GM10248 (cell line): ENCODE measurements around the gene LRBA.
"Not testable (repeated sequence)": the region's sequence is repeated elsewhere in the genome, so short reads cannot be mapped to it uniquely, and the experiment has no call there.

Experiments
- CTCF ChIA-PET: fragments of 300-600 bp; sonication (Branson Sonifier 250); formaldehyde crosslinking; extraction: SDS; loops from one replicate; lab custom pipeline; 2021; ENCODE audit warnings: antibody characterized with exemption; lab: Yijun Ruan, JAX
- POLR2A ChIA-PET: fragments of 350-650 bp; sonication (Branson Sonifier 250); formaldehyde crosslinking; extraction: SDS; loops from one replicate; lab custom pipeline; 2020; ENCODE audit warnings: antibody characterized with exemption; lab: Yijun Ruan, JAX
- DNase-seq: peaks from one replicate; pipeline ENCODE4 v3.0.0; 2012; ENCODE audit errors: extremely low spot score
- CTCF ChIP-seq: IDR thresholded peaks from 2 replicates; pipeline ENCODE4 v1.5.1; 2012; ENCODE audit warnings: mild to moderate bottlenecking, low read depth; ENCODE audit errors: extremely low read depth, missing control alignments, control extremely low read depth

The LRBA gene

GRCh38 chr4:150751648-150752047 is 263.4 kb downstream of the LRBA start:
- TF ChIP-seq CTCF = no peak
- POLR2A ChIA-PET = no interaction called here
- CTCF ChIA-PET = interaction anchor here (0.8 to 1.4 kb wide), 2 partner anchors 8 to 17 kb away, joined by 3 read pairs; no protein-coding TSS in a partner anchor
- DNase-seq = no peak

- TF ChIP-seq CTCF = no peak
- POLR2A ChIA-PET = no interaction called here
- CTCF ChIA-PET = interaction anchor here (0.8 kb wide), 1 partner anchor 16 kb away, joined by 3 read pairs; no protein-coding TSS in a partner anchor
- DNase-seq = no peak
Observed at GRCh38 chr4:150750824-150751223, 264.3 kb downstream of the LRBA start.

GRCh38 chr4:150746156-150746555 is 268.9 kb downstream of the LRBA start:
- ChIA-PET CTCF (no interaction called here), POLR2A (no interaction called here)
- TF ChIP-seq CTCF = no peak
- no peak for DNase-seq

- CTCF ChIA-PET = interaction anchor here (0.8 to 1.6 kb wide), 4 partner anchors 9 to 22 kb away, joined by 3 to 9 read pairs (median 4); no protein-coding TSS in a partner anchor
- POLR2A ChIA-PET = no interaction called here
- no peak for TF ChIP-seq CTCF
- DNase-seq = no peak
Observed at GRCh38 chr4:150744570-150744969, 270.5 kb downstream of the LRBA start.

GRCh38 chr4:150743564-150744342 is 271.3 kb downstream of the LRBA start:
- ChIA-PET CTCF (interaction anchor here (0.9 to 1.6 kb wide), 4 partner anchors 8 to 21 kb away, joined by 3 to 9 read pairs (median 4); no protein-coding TSS in a partner anchor), POLR2A (no interaction called here)
- DNase-seq = no peak
- TF ChIP-seq CTCF = no peak

- POLR2A ChIA-PET, DNase-seq: not testable (repeated sequence)
- CTCF ChIA-PET = interaction anchor here (0.9 to 1.6 kb wide), 2 partner anchors 8 to 9 kb away, joined by 3 to 9 read pairs; no protein-coding TSS in a partner anchor
Observed at GRCh38 chr4:150742930-150743329, 272.2 kb downstream of the LRBA start.

- POLR2A ChIA-PET = no interaction called here
- DNase-seq = no peak
- CTCF ChIA-PET = interaction anchor here (1.5 kb wide), 1 partner anchor 16 kb away, joined by 3 read pairs; no protein-coding TSS in a partner anchor
- no peak for TF ChIP-seq CTCF
Observed at GRCh38 chr4:150739591-150739990, 275.5 kb downstream of the LRBA start.
